Stimulated activated naive CD8-positive, alpha-beta T cell treated with anti-CD3 and anti-CD28 coated beads, Interleukin-15, amount 100 ng/mL, for 72 hours (primary cell): ENCODE measurements around the gene GMPPA.

Experiments used
- ATAC-seq: fragments of 150-1000 bp; cut with Tn5 transposase; 2 replicates; pipeline ENCODE4 v1.10.0; 2021; ENCODE audit warnings: mild to moderate bottlenecking, moderate library complexity
- DNase-seq, 2 donors: peaks; one replicate each; pipeline ENCODE4 v3.0.0; 2021 to 2022
- H3K27ac Mint-ChIP-seq, 2 donors: one replicate each; pipeline ENCODE4 v1.8.0; 2022; ENCODE audit warnings: mild to moderate bottlenecking in 2 of 2, mixed read lengths in 2 of 2, moderate library complexity in 2 of 2
- H3K27me3 Mint-ChIP-seq: one replicate; pipeline ENCODE4 v1.8.0; 2022; ENCODE audit warnings: mixed read lengths
- H3K4me1 Mint-ChIP-seq: one replicate; pipeline ENCODE4 v1.8.0; 2022; ENCODE audit warnings: mild to moderate bottlenecking, mixed read lengths
- H3K4me3 Mint-ChIP-seq, 2 donors: one replicate each; pipeline ENCODE4 v1.8.0; 2022; ENCODE audit warnings: mild to moderate bottlenecking in 2 of 2, mixed read lengths in 2 of 2, moderate library complexity in 1 of 2
- H3K9me3 Mint-ChIP-seq, 2 donors: one replicate each; pipeline ENCODE4 v1.8.0; 2022; ENCODE audit warnings: mixed read lengths in 2 of 2

The GMPPA gene

GRCh38 chr2:219464286-219465032 lies 34.2 kb upstream of the GMPPA start:
- Mint-ChIP-seq H3K27me3 (no peaks in the 10 kb centered on the region), H3K4me1 (peaks cover 9% of the 10 kb centered on the region), H3K27ac (no peak overlapping the region), H3K9me3 (no peaks in the 10 kb centered on the region), H3K4me3 (no peak overlapping the region)
- DNase-seq (no peak), ATAC-seq (no peak)

- ATAC-seq (peak; percentile 8), DNase-seq (no peak)
- Mint-ChIP-seq H3K4me3 (no peak overlapping the region), H3K9me3 (no peaks in the 10 kb centered on the region), H3K4me1 (peaks cover 4% of the 10 kb centered on the region), H3K27ac (peak overlapping the region in 1 of 2 donors; percentile 59), H3K27me3 (no peaks in the 10 kb centered on the region)
Measured at GRCh38 chr2:219465659-219466561, 32.8 kb upstream of the GMPPA start.

GRCh38 chr2:219466816-219467735 lies 31.6 kb upstream of the GMPPA start:
- no peak overlapping the region for H3K4me3 Mint-ChIP-seq
- DNase-seq (no peak), ATAC-seq (no peak)
- H3K27me3 Mint-ChIP-seq = no peaks in the 10 kb centered on the region
- no peaks in the 10 kb centered on the region for H3K9me3 Mint-ChIP-seq
- peak overlapping the region in 1 of 2 donors; percentile 54 for H3K27ac Mint-ChIP-seq
- no peaks in the 10 kb centered on the region for H3K4me1 Mint-ChIP-seq

GRCh38 chr2:219467736-219468075 lies 31.0 kb upstream of the GMPPA start:
- Mint-ChIP-seq H3K4me1 (no peaks in the 10 kb centered on the region), H3K27me3 (no peaks in the 10 kb centered on the region), H3K4me3 (no peak overlapping the region), H3K27ac (no peak overlapping the region), H3K9me3 (no peaks in the 10 kb centered on the region)
- no peak for DNase-seq
- ATAC-seq = no peak

- DNase-seq (no peak), ATAC-seq (no peak)
- H3K27me3 Mint-ChIP-seq = no peaks in the 10 kb centered on the region
- H3K9me3 Mint-ChIP-seq = no peaks in the 10 kb centered on the region
- H3K4me3 Mint-ChIP-seq = no peak overlapping the region
- no peaks in the 10 kb centered on the region for H3K4me1 Mint-ChIP-seq
- H3K27ac Mint-ChIP-seq = no peak overlapping the region
Measured at GRCh38 chr2:219468410-219469185, 30.1 kb upstream of the GMPPA start.

GRCh38 chr2:219469186-219469724 lies 29.4 kb upstream of the GMPPA start:
- no peak for ATAC-seq
- no peak for DNase-seq

GRCh38 chr2:219470429-219470828 lies 28.3 kb upstream of the GMPPA start:
- Mint-ChIP-seq H3K27ac (no peak overlapping the region), H3K27me3 (no peaks in the 10 kb centered on the region), H3K4me1 (no peaks in the 10 kb centered on the region), H3K4me3 (no peak overlapping the region), H3K9me3 (no peaks in the 10 kb centered on the region)
- ATAC-seq (no peak), DNase-seq (no peak)

More at GRCh38 chr2:219469186-219469724, 29.4 kb upstream of the GMPPA start:
- H3K27ac Mint-ChIP-seq = no peak overlapping the region
- no peaks in the 10 kb centered on the region for H3K9me3 Mint-ChIP-seq
- no peaks in the 10 kb centered on the region for H3K27me3 Mint-ChIP-seq
- no peaks in the 10 kb centered on the region for H3K4me1 Mint-ChIP-seq
- H3K4me3 Mint-ChIP-seq = no peak overlapping the region

- H3K4me1 Mint-ChIP-seq = peaks cover 7% of the 10 kb centered on the region
- peak overlapping the region in 1 of 2 donors; percentile 59 for H3K27ac Mint-ChIP-seq
- no peaks in the 10 kb centered on the region for H3K9me3 Mint-ChIP-seq
- ATAC-seq (no peak), DNase-seq (no peak)
- H3K4me3 Mint-ChIP-seq = no peak overlapping the region
- H3K27me3 Mint-ChIP-seq = no peaks in the 10 kb centered on the region
Measured at GRCh38 chr2:219471476-219472371, 27.0 kb upstream of the GMPPA start.

- Mint-ChIP-seq H3K9me3 (no peaks in the 10 kb centered on the region), H3K27me3 (no peaks in the 10 kb centered on the region), H3K4me1 (peaks cover 7% of the 10 kb centered on the region), H3K27ac (no peak overlapping the region), H3K4me3 (no peak overlapping the region)
- no peak for ATAC-seq
- no peak for DNase-seq
Measured at GRCh38 chr2:219472629-219473187, 26.0 kb upstream of the GMPPA start.

GRCh38 chr2:219473511-219473910 lies 25.2 kb upstream of the GMPPA start:
- ATAC-seq = no peak

GRCh38 chr2:219474285-219475060 lies 24.2 kb upstream of the GMPPA start:
- Mint-ChIP-seq H3K4me3 (no peak overlapping the region), H3K27ac (no peak overlapping the region), H3K27me3 (no peaks in the 10 kb centered on the region), H3K4me1 (peaks cover 7% of the 10 kb centered on the region), H3K9me3 (no peaks in the 10 kb centered on the region)
- DNase-seq (no peak), ATAC-seq (no peak)

More at GRCh38 chr2:219473511-219473910, 25.2 kb upstream of the GMPPA start:
- H3K4me3 Mint-ChIP-seq = no peak overlapping the region
- no peaks in the 10 kb centered on the region for H3K9me3 Mint-ChIP-seq
- no peak overlapping the region for H3K27ac Mint-ChIP-seq
- no peak for DNase-seq
- peaks cover 7% of the 10 kb centered on the region for H3K4me1 Mint-ChIP-seq
- no peaks in the 10 kb centered on the region for H3K27me3 Mint-ChIP-seq

GRCh38 chr2:219475278-219475677 lies 23.4 kb upstream of the GMPPA start:
- Mint-ChIP-seq H3K27ac (no peak overlapping the region), H3K27me3 (peaks cover under 1% of the 10 kb centered on the region), H3K9me3 (no peaks in the 10 kb centered on the region), H3K4me3 (no peak overlapping the region), H3K4me1 (peaks cover 7% of the 10 kb centered on the region)
- ATAC-seq (no peak), DNase-seq (no peak)
